Spleen (tissue), 11 donors: ENCODE results near the gene SLC25A38. TPM values are rescaled to one million over a fixed set of nuclear protein-coding genes. Genes with fewer than 3 reads are reported as not detected.
"Not testable (repeated sequence)": the region's sequence is repeated elsewhere in the genome, so short reads cannot be mapped to it uniquely, and the experiment has no call there.

ENCODE experiments used
- DNase-seq: peaks from one replicate; pipeline ENCODE4 v3.0.0-alpha.2; 2020
- H3K27ac ChIP-seq, 8 donors: fragments of 200-600 bp; sonication (generic) in 7 of 8; 1 replicate in 4 of 8; 2 replicates in 4 of 8; pipeline versions ENCODE4 v1.5.0 to v1.8.0; 2016 to 2021; ENCODE audit warnings: inconsistent platforms in 4 of 8, mild to moderate bottlenecking in 4 of 8, moderate library complexity in 1 of 8
- H3K27me3 ChIP-seq, 7 donors: fragments of 200-600 bp; sonication (generic) in 6 of 7; replicated peaks in 1 of 7; 1 replicate in 4 of 7; 2 replicates in 3 of 7; pipeline versions ENCODE4 v1.5.0 to v1.8.0; 2016 to 2021; ENCODE audit warnings: inconsistent platforms in 3 of 7, mild to moderate bottlenecking in 1 of 7
- H3K36me3 ChIP-seq, 6 donors: fragments of 200-600 bp; sonication (generic) in 5 of 6; 1 replicate in 4 of 6; 2 replicates in 2 of 6; pipeline versions ENCODE4 v1.5.0 to v1.8.0; 2016 to 2021; ENCODE audit warnings: inconsistent platforms in 2 of 6
- H3K4me1 ChIP-seq, 6 donors: fragments of 200-600 bp; sonication (generic) in 5 of 6; 1 replicate in 3 of 6; 2 replicates in 3 of 6; pipeline versions ENCODE4 v1.5.0 to v1.8.0; 2016 to 2021; ENCODE audit warnings: inconsistent platforms in 3 of 6
- H3K4me3 ChIP-seq, 8 donors: fragments of 200-600 bp; sonication (generic) in 7 of 8; 1 replicate in 4 of 8; 2 replicates in 4 of 8; pipeline versions ENCODE4 v1.5.0 to v1.8.0; 2016 to 2021; ENCODE audit warnings: inconsistent platforms in 4 of 8, mild to moderate bottlenecking in 4 of 8, moderate library complexity in 2 of 8
- H3K9me3 ChIP-seq, 8 donors: fragments of 200-600 bp; sonication (generic) in 7 of 8; 1 replicate in 4 of 8; 2 replicates in 4 of 8; pipeline versions ENCODE4 v1.5.0 to v1.8.0; 2016 to 2021; ENCODE audit warnings: inconsistent platforms in 4 of 8
- CTCF ChIP-seq, 11 experiments: fragments of 200-600 bp in 7 of 11; fragments of 450-650 bp in 4 of 11; sonication (generic) in 4 of 11; IDR thresholded peaks in 8 of 11; conservative IDR thresholded peaks in 3 of 11; 1 replicate in 7 of 11; 2 replicates in 4 of 11; pipeline versions ENCODE4 v1.4.0 to v1.8.0; 2016 to 2021; ENCODE audit warnings: antibody characterized with exemption in 11 of 11, inconsistent platforms in 4 of 11, mild to moderate bottlenecking in 1 of 11
- POLR2A ChIP-seq, 3 donors: fragments of 450-650 bp; IDR thresholded peaks; one replicate each; pipeline ENCODE4 v1.5.1; 2017; ENCODE audit warnings: antibody characterized with exemption in 3 of 3, mild to moderate bottlenecking in 1 of 3
- POLR2AphosphoS5 ChIP-seq, 3 donors: sonication (generic); formaldehyde crosslinking; IDR thresholded peaks; one replicate each; pipeline ENCODE4 v1.5.1; 2017; ENCODE audit warnings: antibody characterized with exemption in 3 of 3
- WGBS, 5 donors: extraction: QIAGEN DNeasy Blood & Tissue Kit in 3 of 5; methylation state at CpG; one replicate each; pipeline versions ENCODE4 v1.1.5 to v1.1.7; 2013 to 2018; 5-methylcytosine and 5-hydroxymethylcytosine counted together
- intact Hi-C: fragments of 100-400 bp; cut with DNase I; formaldehyde crosslinking; loops from one replicate; pipeline ENCODE4 v1.15.0; 2023; ENCODE audit warnings: low total_unique reads
- polyA plus RNA-seq, 3 donors: library from polyadenylated mRNA; stranded (reverse); fragments of 200-250 nt; gene quantifications; one replicate each; pipeline ENCODE4 v1.2.1, GENCODE V29; 2013
- total RNA-seq, 7 donors: library from RNA; depleted of rRNA in 3 of 7; stranded (reverse); fragments of >200 nt in 3 of 7; fragmentation: NEBNext Ultra II Directional in 4 of 7; extraction: Animal tissue kit (Norgen Biotek cat#: 25700) in 4 of 7; gene quantifications; one replicate each; pipeline versions ENCODE4 v1.1.0 to v1.2.1, GENCODE V29; 2016 to 2021
- donor health status: healthy with polysubstance abuse.
- donor health status: DM: no; HTN: no; CAD: no; lungs with moderate emphysema.
- donor health status: DM: no; HTN: no; CAD: no.
- donor health status: Bipolar disorder and iron deficiency.
- donor health status: healthy.
- donor health status: DM: no; HTN: no; CAD: no.
- donor health status: DM: yes; HTN: yes; CAD: no.

Gene SLC25A38
- total and polyA plus RNA-seq, 10 donors = 23.7 to 38.4 (median 27.1) TPM

- Histone ChIP-seq H3K36me3 (peaks cover 9 to 49% (median 43%) of the 10 kb centered on the region in 6 donors), H3K4me1 (peaks cover 0 to 19% (median 3%) of the 10 kb centered on the region in 6 donors)
- peak in 1 of 3 donors; percentile 17 for TF ChIP-seq POLR2AphosphoS5 (IDR thresholded peaks at IDR 0.05)
- H3K27ac ChIP-seq, H3K27me3 ChIP-seq, H3K9me3 ChIP-seq, DNase-seq, H3K4me3 ChIP-seq: not testable (repeated sequence)
- 84 to 96% (median 91%) methylated on average over 3 of the region's 3 CpGs for WGBS, 5 donors
- intact Hi-C loops = loop anchor here (5.0 kb wide), 1 partner anchor 82 kb away; no protein-coding TSS in a partner anchor
Observed at GRCh38 chr3:39415302-39415701, 32.1 kb downstream of the SLC25A38 start.

GRCh38 chr3:39415983-39416382, 32.8 kb downstream of the SLC25A38 start:
- H3K9me3 ChIP-seq = no peaks in the 10 kb centered on the region
- H3K27ac ChIP-seq = no peak overlapping the region
- H3K27me3 ChIP-seq = no peaks in the 10 kb centered on the region
- WGBS, 5 donors = 86 to 100% (median 92%) methylated on average over 1 of the region's 1 CpG
- intact Hi-C loops = loop anchor here (5.0 kb wide), 1 partner anchor 81 kb away; no protein-coding TSS in a partner anchor
- H3K4me3 ChIP-seq = no peak overlapping the region
- peaks cover 9 to 42% (median 36%) of the 10 kb centered on the region in 6 donors for H3K36me3 ChIP-seq
- TF ChIP-seq POLR2AphosphoS5 (IDR thresholded peaks at IDR 0.05) (peak in 2 of 3 donors; percentile 18 to 36), POLR2A (IDR thresholded peaks at IDR 0.05) (no peak), CTCF (IDR thresholded peaks at IDR 0.05 in 8 of 11, conservative IDR thresholded peaks at IDR 0.05 in 3 of 11) (no peak)
- DNase-seq = no peak
- H3K4me1 ChIP-seq = peaks cover 0 to 13% (median 2%) of the 10 kb centered on the region in 6 donors

- WGBS, 5 donors = 55 to 81% (median 68%) methylated on average over 3 of the region's 3 CpGs
- intact Hi-C loops = loop anchor here (5.0 kb wide), 1 partner anchor 80 kb away; no protein-coding TSS in a partner anchor
- not testable (repeated sequence) for H3K27ac ChIP-seq, H3K4me3 ChIP-seq, H3K9me3 ChIP-seq, DNase-seq, H3K27me3 ChIP-seq, H3K4me1 ChIP-seq
- H3K36me3 ChIP-seq = peaks cover 4 to 32% (median 26%) of the 10 kb centered on the region in 6 donors
Observed at GRCh38 chr3:39416998-39417397, 33.8 kb downstream of the SLC25A38 start.

GRCh38 chr3:39418556-39419225, 35.5 kb downstream of the SLC25A38 start:
- not testable (repeated sequence) for H3K27me3 ChIP-seq, H3K4me3 ChIP-seq, H3K9me3 ChIP-seq, H3K27ac ChIP-seq, H3K4me1 ChIP-seq, DNase-seq
- WGBS, 5 donors = 43 to 49% (median 46%) methylated on average over 12 to 14 of the region's 14 CpGs
- H3K36me3 ChIP-seq = peaks cover 0 to 15% (median 9%) of the 10 kb centered on the region in 6 donors
- intact Hi-C loops = loop anchor here (5.0 kb wide), 1 partner anchor 79 kb away; no protein-coding TSS in a partner anchor

GRCh38 chr3:39419742-39420315, 36.7 kb downstream of the SLC25A38 start:
- no peaks in the 10 kb centered on the region for H3K27me3 ChIP-seq
- no peak overlapping the region for H3K4me3 ChIP-seq
- H3K27ac ChIP-seq = no peak overlapping the region
- H3K4me1 ChIP-seq = peaks cover 0 to 5% (median 2%) of the 10 kb centered on the region in 6 donors
- no peak for DNase-seq
- H3K9me3 ChIP-seq = no peaks in the 10 kb centered on the region
- intact Hi-C loops = loop anchor here (5.0 kb wide), 1 partner anchor 77 kb away; no protein-coding TSS in a partner anchor
- peaks cover 0 to 3% (median 0%) of the 10 kb centered on the region in 6 donors for H3K36me3 ChIP-seq
- WGBS, 5 donors = 88 to 97% (median 94%) methylated on average over 2 of the region's 2 CpGs
- TF ChIP-seq CTCF (IDR thresholded peaks at IDR 0.05 in 8 of 11, conservative IDR thresholded peaks at IDR 0.05 in 3 of 11) = no peak
- TF ChIP-seq POLR2AphosphoS5 (IDR thresholded peaks at IDR 0.05) = no peak
- no peak for TF ChIP-seq POLR2A (IDR thresholded peaks at IDR 0.05)
